ENCODE data around the gene CUL7.
A peak's percentile ranks its signal among the peaks of the same experiment; 100 is the strongest.

CUL7 gene

GRCh38 chr6:43075670-43076463 is 22.2 kb upstream of the CUL7 start, which contains the start of gene PTK7:
TSS of gene PTK7 (plus strand) at chr6:43076314. CDS start at chr6:43076489, 175 bp downstream.
- no peak within 1 kb of the TSS for H3K27ac ChIP-seq (ENCODE audit: low read depth, low read length)
- no peaks in the 10 kb centered on the region for H3K27me3 ChIP-seq (ENCODE audit: control insufficient read depth, insufficient read depth, low read length)
- peak within 1 kb of the TSS; percentile 65 for H3K4me3 ChIP-seq (ENCODE audit: low read length)
- H3K36me3 ChIP-seq (ENCODE audit: control insufficient read depth, insufficient read depth, low read length) = peaks cover 4% of the 10 kb centered on the region
- peak within 1 kb of the TSS; percentile 49 for H3K9ac ChIP-seq (ENCODE audit: low read length)
- peaks cover 2% of the 10 kb centered on the region for H3K4me1 ChIP-seq (ENCODE audit: control insufficient read depth, insufficient read depth, low read length)

GRCh38 chr6:43074847-43075669 is 21.4 kb upstream of the CUL7 start:
- H3K27ac ChIP-seq (ENCODE audit: low read depth, low read length) = no peak overlapping the region
- H3K27me3 ChIP-seq (ENCODE audit: control insufficient read depth, insufficient read depth, low read length) = no peaks in the 10 kb centered on the region
- no peak overlapping the region for H3K9ac ChIP-seq (ENCODE audit: low read length)
- peak overlapping the region; percentile 35 for H3K4me3 ChIP-seq (ENCODE audit: low read length)
- H3K4me1 ChIP-seq (ENCODE audit: control insufficient read depth, insufficient read depth, low read length) = peaks cover 2% of the 10 kb centered on the region
- peaks cover 8% of the 10 kb centered on the region for H3K36me3 ChIP-seq (ENCODE audit: control insufficient read depth, insufficient read depth, low read length)

- H3K27ac ChIP-seq (ENCODE audit: low read depth, low read length) = no peak overlapping the region
- peaks cover 19% of the 10 kb centered on the region for H3K36me3 ChIP-seq (ENCODE audit: control insufficient read depth, insufficient read depth, low read length)
Measured at GRCh38 chr6:43070028-43070632, 16.5 kb upstream of the CUL7 start.

GRCh38 chr6:43062818-43063217 is 9.2 kb upstream of the CUL7 start:
- H3K4me3 ChIP-seq (ENCODE audit: low read length) = no peak overlapping the region
- peaks cover 23% of the 10 kb centered on the region for H3K36me3 ChIP-seq (ENCODE audit: control insufficient read depth, insufficient read depth, low read length)
- H3K27me3 ChIP-seq (ENCODE audit: control insufficient read depth, insufficient read depth, low read length) = no peaks in the 10 kb centered on the region

More at GRCh38 chr6:43070028-43070632, 16.5 kb upstream of the CUL7 start:
- no peaks in the 10 kb centered on the region for H3K4me1 ChIP-seq (ENCODE audit: control insufficient read depth, insufficient read depth, low read length)
- no peaks in the 10 kb centered on the region for H3K27me3 ChIP-seq (ENCODE audit: control insufficient read depth, insufficient read depth, low read length)
- no peak overlapping the region for H3K9ac ChIP-seq (ENCODE audit: low read length)
- no peak overlapping the region for H3K4me3 ChIP-seq (ENCODE audit: low read length)

GRCh38 chr6:43061861-43062260 is 8.2 kb upstream of the CUL7 start:
- no peak overlapping the region for H3K4me3 ChIP-seq (ENCODE audit: low read length)
- H3K27ac ChIP-seq (ENCODE audit: low read depth, low read length) = no peak overlapping the region
- H3K4me1 ChIP-seq (ENCODE audit: control insufficient read depth, insufficient read depth, low read length) = peaks cover 10% of the 10 kb centered on the region
- H3K9ac ChIP-seq (ENCODE audit: low read length) = no peak overlapping the region
- no peaks in the 10 kb centered on the region for H3K27me3 ChIP-seq (ENCODE audit: control insufficient read depth, insufficient read depth, low read length)
- peaks cover 23% of the 10 kb centered on the region for H3K36me3 ChIP-seq (ENCODE audit: control insufficient read depth, insufficient read depth, low read length)

More at GRCh38 chr6:43062818-43063217, 9.2 kb upstream of the CUL7 start:
- Histone ChIP-seq H3K4me1 (ENCODE audit: control insufficient read depth, insufficient read depth, low read length) (peaks cover 10% of the 10 kb centered on the region), H3K9ac (ENCODE audit: low read length) (no peak overlapping the region), H3K27ac (ENCODE audit: low read depth, low read length) (no peak overlapping the region)

GRCh38 chr6:43060755-43061633 is 7.3 kb upstream of the CUL7 start:
- H3K36me3 ChIP-seq (ENCODE audit: control insufficient read depth, insufficient read depth, low read length) = peaks cover 24% of the 10 kb centered on the region
- no peaks in the 10 kb centered on the region for H3K27me3 ChIP-seq (ENCODE audit: control insufficient read depth, insufficient read depth, low read length)
- peaks cover 10% of the 10 kb centered on the region for H3K4me1 ChIP-seq (ENCODE audit: control insufficient read depth, insufficient read depth, low read length)
- H3K27ac ChIP-seq (ENCODE audit: low read depth, low read length) = no peak overlapping the region
- H3K9ac ChIP-seq (ENCODE audit: low read length) = no peak overlapping the region
- H3K4me3 ChIP-seq (ENCODE audit: low read length) = peak overlapping the region; percentile 82

GRCh38 chr6:43060034-43060754 is 6.5 kb upstream of the CUL7 start:
- peak overlapping the region; percentile 82 for H3K4me3 ChIP-seq (ENCODE audit: low read length)
- peak overlapping the region; percentile 63 for H3K9ac ChIP-seq (ENCODE audit: low read length)
- H3K4me1 ChIP-seq (ENCODE audit: control insufficient read depth, insufficient read depth, low read length) = peaks cover 10% of the 10 kb centered on the region
- H3K27me3 ChIP-seq (ENCODE audit: control insufficient read depth, insufficient read depth, low read length) = no peaks in the 10 kb centered on the region
- peaks cover 22% of the 10 kb centered on the region for H3K36me3 ChIP-seq (ENCODE audit: control insufficient read depth, insufficient read depth, low read length)
- H3K27ac ChIP-seq (ENCODE audit: low read depth, low read length) = peak overlapping the region; percentile 91

- H3K27me3 ChIP-seq (ENCODE audit: control insufficient read depth, insufficient read depth, low read length) = no peaks in the 10 kb centered on the region
- H3K4me1 ChIP-seq (ENCODE audit: control insufficient read depth, insufficient read depth, low read length) = peaks cover 10% of the 10 kb centered on the region
- peak within 1 kb of the TSS; percentile 91 for H3K27ac ChIP-seq (ENCODE audit: low read depth, low read length)
- peak within 1 kb of the TSS; percentile 92 for H3K4me3 ChIP-seq (ENCODE audit: low read length)
- H3K36me3 ChIP-seq (ENCODE audit: control insufficient read depth, insufficient read depth, low read length) = peaks cover 20% of the 10 kb centered on the region
- peak within 1 kb of the TSS; percentile 63 for H3K9ac ChIP-seq (ENCODE audit: low read length)
Measured at GRCh38 chr6:43059168-43060033, 5.8 kb upstream of the CUL7 start, which contains the start of the genes KLC4 and MRPL2. TSS of gene KLC4 (plus strand) at chr6:43059631. CDS start at chr6:43061336, 1,705 bp downstream. TSS of gene MRPL2 (minus strand) at chr6:43059434. CDS start at chr6:43059381, 53 bp downstream.

GRCh38 chr6:43058531-43058930 is 4.9 kb upstream of the CUL7 start:
- peaks cover 14% of the 10 kb centered on the region for H3K36me3 ChIP-seq (ENCODE audit: control insufficient read depth, insufficient read depth, low read length)
- no peaks in the 10 kb centered on the region for H3K27me3 ChIP-seq (ENCODE audit: control insufficient read depth, insufficient read depth, low read length)
- no peak overlapping the region for H3K27ac ChIP-seq (ENCODE audit: low read depth, low read length)
- H3K4me3 ChIP-seq (ENCODE audit: low read length) = peak overlapping the region; percentile 92
- peaks cover 13% of the 10 kb centered on the region for H3K4me1 ChIP-seq (ENCODE audit: control insufficient read depth, insufficient read depth, low read length)
- peak overlapping the region; percentile 50 for H3K9ac ChIP-seq (ENCODE audit: low read length)

- Histone ChIP-seq H3K36me3 (ENCODE audit: control insufficient read depth, insufficient read depth, low read length) (peaks cover 10% of the 10 kb centered on the region), H3K4me1 (ENCODE audit: control insufficient read depth, insufficient read depth, low read length) (peaks cover 16% of the 10 kb centered on the region), H3K9ac (ENCODE audit: low read length) (no peak overlapping the region), H3K27me3 (ENCODE audit: control insufficient read depth, insufficient read depth, low read length) (no peaks in the 10 kb centered on the region), H3K27ac (ENCODE audit: low read depth, low read length) (no peak overlapping the region), H3K4me3 (ENCODE audit: low read length) (no peak overlapping the region)
Measured at GRCh38 chr6:43055966-43056365, 2.3 kb upstream of the CUL7 start.
